Activated CD4-positive, alpha-beta memory T cell treated with anti-CD3 and anti-CD28 coated beads for 36 hours (primary cell): ENCODE results near the gene LMAN1L. TPM values are rescaled to one million over a fixed set of nuclear protein-coding genes. Genes with fewer than 3 reads are reported as not detected.
"Not testable (repeated sequence)": the region's sequence is repeated elsewhere in the genome, so short reads cannot be mapped to it uniquely, and the experiment has no call there.

Experiments used
- CTCF ChIA-PET: fragments of 350-600 bp; sonication (Branson Sonifier 250); formaldehyde crosslinking; loops from one replicate; lab custom pipeline; 2021; ENCODE audit warnings: antibody characterized with exemption, inconsistent platforms; lab: Charles Lee
- POLR2A ChIA-PET: fragments of 350-600 bp; sonication (Branson Sonifier 250); formaldehyde crosslinking; loops from one replicate; lab custom pipeline; 2021; ENCODE audit warnings: antibody characterized with exemption; lab: Charles Lee
- DNase-seq: peaks from one replicate; pipeline ENCODE4 v3.0.0-alpha.2; 2020
- H3K27ac Mint-ChIP-seq: one replicate; pipeline ENCODE4 v1.8.0; 2021; ENCODE audit warnings: mixed read lengths
- H3K27me3 Mint-ChIP-seq: one replicate; pipeline ENCODE4 v1.8.0; 2021; ENCODE audit warnings: mixed read lengths
- H3K36me3 Mint-ChIP-seq: one replicate; pipeline ENCODE4 v1.8.0; 2021; ENCODE audit warnings: mixed read lengths
- H3K4me1 Mint-ChIP-seq: one replicate; pipeline ENCODE4 v1.8.0; 2021; ENCODE audit warnings: low read depth, mixed read lengths
- H3K4me3 Mint-ChIP-seq: one replicate; pipeline ENCODE4 v1.8.0; 2021; ENCODE audit warnings: mild to moderate bottlenecking, mixed read lengths
- H3K9me3 Mint-ChIP-seq: one replicate; pipeline ENCODE4 v1.8.0; 2021; ENCODE audit warnings: mixed read lengths
- intact Hi-C: fragments of 100-400 bp; cut with micrococcal nuclease; formaldehyde crosslinking; loops from one replicate; pipeline ENCODE4 v1.15.1; 2023
- total RNA-seq, 2 experiments: library from RNA; stranded (reverse); gene quantifications; one replicate each; pipeline ENCODE4 v1.2.3, GENCODE V29; 2021

Gene LMAN1L
- total RNA-seq, 2 experiments from 2014 or later, result not detected

- ChIA-PET CTCF (interaction anchor here (1.0 to 22.0 kb wide), 7 partner anchors 11 to 166 kb away, joined by 3 to 1220 read pairs (median 9); partner anchors contain the start of gene CLK3), POLR2A (interaction anchor here (0.6 to 6.4 kb wide), 6 partner anchors 8 to 124 kb away, joined by 3 to 116 read pairs (median 6); partner anchors contain the start of gene FAM219B)
- H3K9me3 Mint-ChIP-seq, result no peaks in the 10 kb centered on the region
- H3K36me3 Mint-ChIP-seq, result peaks cover 38% of the 10 kb centered on the region
- peak; percentile 73 for DNase-seq
- peaks cover 48% of the 10 kb centered on the region for H3K4me1 Mint-ChIP-seq
- peak overlapping the region; percentile 99 for H3K27ac Mint-ChIP-seq
- intact Hi-C loops, result loop anchor here (2.0 to 10.0 kb wide), 5 partner anchors 60 to 788 kb away; partner anchors contain the start of genes COX5A, PML, STOML1 and UBL7
- peak overlapping the region; percentile 90 for H3K4me3 Mint-ChIP-seq
- H3K27me3 Mint-ChIP-seq, result no peaks in the 10 kb centered on the region
Observed at GRCh38 chr15:74782259-74783071, 30.2 kb upstream of the LMAN1L start.

GRCh38 chr15:74783072-74783807 lies 29.4 kb upstream of the LMAN1L start:
- Mint-ChIP-seq H3K27me3 (no peaks in the 10 kb centered on the region), H3K4me3 (peak overlapping the region; percentile 90), H3K36me3 (peaks cover 41% of the 10 kb centered on the region), H3K27ac (peak overlapping the region; percentile 99), H3K9me3 (no peaks in the 10 kb centered on the region), H3K4me1 (peaks cover 48% of the 10 kb centered on the region)
- peak; percentile 58 for DNase-seq
- intact Hi-C loops, result loop anchor here (2.0 to 10.0 kb wide), 5 partner anchors 59 to 788 kb away; partner anchors contain the start of genes COX5A, PML, STOML1 and UBL7
- ChIA-PET POLR2A (interaction anchor here (0.6 to 2.9 kb wide), 11 partner anchors 9 to 168 kb away, joined by 3 to 15 read pairs (median 4); partner anchors contain the start of genes FAM219B and ULK3), CTCF (interaction anchor here (1.1 to 22.0 kb wide), 6 partner anchors 12 to 167 kb away, joined by 3 to 1220 read pairs (median 10); partner anchors contain the start of genes CLK3 and FAM219B)

- no peak for DNase-seq
- peak overlapping the region; percentile 99 for H3K27ac Mint-ChIP-seq
- peak overlapping the region; percentile 90 for H3K4me3 Mint-ChIP-seq
- ChIA-PET POLR2A (interaction anchor here (0.7 to 2.9 kb wide), 11 partner anchors 10 to 173 kb away, joined by 3 to 15 read pairs (median 4); partner anchors contain the start of genes FAM219B, RPP25 and ULK3), CTCF (interaction anchor here (1.1 to 22.0 kb wide), 6 partner anchors 12 to 167 kb away, joined by 3 to 1220 read pairs (median 10); partner anchors contain the start of genes CLK3 and FAM219B)
- H3K36me3 Mint-ChIP-seq, result peaks cover 45% of the 10 kb centered on the region
- intact Hi-C loops, result loop anchor here (2.0 to 10.0 kb wide), 5 partner anchors 59 to 789 kb away; partner anchors contain the start of genes COX5A, PML, STOML1 and UBL7
- H3K9me3 Mint-ChIP-seq, result no peaks in the 10 kb centered on the region
- peaks cover 48% of the 10 kb centered on the region for H3K4me1 Mint-ChIP-seq
- no peaks in the 10 kb centered on the region for H3K27me3 Mint-ChIP-seq
Observed at GRCh38 chr15:74783808-74784175, 28.8 kb upstream of the LMAN1L start.

GRCh38 chr15:74784426-74785193 lies 28.0 kb upstream of the LMAN1L start:
- H3K27ac Mint-ChIP-seq, result peak overlapping the region; percentile 99
- ChIA-PET CTCF (interaction anchor here (0.7 to 22.0 kb wide), 6 partner anchors 9 to 153 kb away, joined by 3 to 1220 read pairs (median 7); partner anchors contain the start of gene FAM219B), POLR2A (interaction anchor here (0.6 to 2.9 kb wide), 13 partner anchors 9 to 172 kb away, joined by 3 to 15 read pairs (median 4); partner anchors contain the start of genes FAM219B, RPP25 and ULK3)
- H3K9me3 Mint-ChIP-seq, result no peaks in the 10 kb centered on the region
- peak; percentile 39 for DNase-seq
- intact Hi-C loops, result loop anchor here (5.0 to 10.0 kb wide), 9 partner anchors 58 to 790 kb away; partner anchors contain the start of genes ARID3B, C15orf39, COX5A and MPI
- H3K36me3 Mint-ChIP-seq, result peaks cover 52% of the 10 kb centered on the region
- no peaks in the 10 kb centered on the region for H3K27me3 Mint-ChIP-seq
- H3K4me3 Mint-ChIP-seq, result peak overlapping the region; percentile 90
- H3K4me1 Mint-ChIP-seq, result peaks cover 46% of the 10 kb centered on the region

- peak; percentile 76 for DNase-seq
Observed at GRCh38 chr15:74785194-74786032, 27.2 kb upstream of the LMAN1L start.

GRCh38 chr15:74786081-74786480 lies 26.6 kb upstream of the LMAN1L start:
- intact Hi-C loops, result loop anchor here (2.0 to 10.0 kb wide), 8 partner anchors 15 to 791 kb away; partner anchors contain the start of genes ARID3B, C15orf39, MPI and PML
- not testable (repeated sequence) for DNase-seq, H3K27me3 Mint-ChIP-seq, H3K9me3 Mint-ChIP-seq
- Mint-ChIP-seq H3K4me3 (peak overlapping the region; percentile 90), H3K27ac (peak overlapping the region; percentile 99), H3K4me1 (peaks cover 44% of the 10 kb centered on the region), H3K36me3 (peaks cover 58% of the 10 kb centered on the region)
- ChIA-PET POLR2A (interaction anchor here (1.1 to 9.4 kb wide), 4 partner anchors 7 to 43 kb away, joined by 3 to 116 read pairs (median 12); partner anchors contain the start of gene CSK), CTCF (interaction anchor here (1.1 to 22.0 kb wide), 3 partner anchors 8 to 61 kb away, joined by 3 to 1220 read pairs (median 1220); partner anchors contain the start of genes CSK and CYP1A1)

More at GRCh38 chr15:74785194-74786032, 27.2 kb upstream of the LMAN1L start:
- Mint-ChIP-seq H3K9me3 (no peaks in the 10 kb centered on the region), H3K4me3 (peak overlapping the region; percentile 90), H3K4me1 (peaks cover 45% of the 10 kb centered on the region), H3K36me3 (peaks cover 57% of the 10 kb centered on the region), H3K27me3 (no peaks in the 10 kb centered on the region), H3K27ac (peak overlapping the region; percentile 99)
- intact Hi-C loops, result loop anchor here (2.0 to 10.0 kb wide), 8 partner anchors 15 to 791 kb away; partner anchors contain the start of genes ARID3B, C15orf39, MPI and PML
- POLR2A ChIA-PET, result interaction anchor here (0.6 to 9.4 kb wide), 8 partner anchors 6 to 57 kb away, joined by 3 to 116 read pairs (median 4); partner anchors contain the start of gene CSK
- CTCF ChIA-PET, result interaction anchor here (0.7 to 22.0 kb wide), 7 partner anchors 8 to 154 kb away, joined by 3 to 1220 read pairs (median 10); partner anchors contain the start of genes CSK and CYP1A1

- Mint-ChIP-seq H3K27me3 (no peaks in the 10 kb centered on the region), H3K9me3 (no peaks in the 10 kb centered on the region), H3K27ac (peak overlapping the region; percentile 99), H3K36me3 (peaks cover 64% of the 10 kb centered on the region), H3K4me3 (peak overlapping the region; percentile 90), H3K4me1 (peaks cover 45% of the 10 kb centered on the region)
- ChIA-PET POLR2A (interaction anchor here (1.0 to 9.4 kb wide), 8 partner anchors 7 to 82 kb away, joined by 3 to 116 read pairs (median 10); partner anchors contain the start of gene CSK), CTCF (interaction anchor here (1.0 to 22.0 kb wide), 17 partner anchors 9 to 241 kb away, joined by 3 to 1220 read pairs (median 5); partner anchors contain the start of genes CSK, CYP1A1, FAM219B and RPP25)
- intact Hi-C loops, result loop anchor here (1.0 to 10.0 kb wide), 9 partner anchors 10 to 792 kb away; partner anchors contain the start of genes ARID3B, C15orf39, MPI and PML
- peak; percentile 42 for DNase-seq
Observed at GRCh38 chr15:74786551-74787165, 26.0 kb upstream of the LMAN1L start.

- DNase-seq, result peak; percentile 97
- Mint-ChIP-seq H3K9me3 (no peaks in the 10 kb centered on the region), H3K4me1 (peaks cover 53% of the 10 kb centered on the region), H3K27me3 (no peaks in the 10 kb centered on the region), H3K36me3 (peaks cover 69% of the 10 kb centered on the region), H3K27ac (peak overlapping the region; percentile 99), H3K4me3 (peak overlapping the region; percentile 90)
- POLR2A ChIA-PET, result interaction anchor here (0.7 to 9.4 kb wide), 12 partner anchors 8 to 151 kb away, joined by 3 to 116 read pairs (median 7); partner anchors contain the start of genes COX5A, CSK, FAM219B and ULK3
- CTCF ChIA-PET, result interaction anchor here (0.5 to 22.0 kb wide), 27 partner anchors 8 to 242 kb away, joined by 3 to 1220 read pairs (median 4); partner anchors contain the start of genes COX5A, CSK, FAM219B and MPI
- intact Hi-C loops, result loop anchor here (1.0 to 10.0 kb wide), 9 partner anchors 9 to 793 kb away; partner anchors contain the start of genes ARID3B, C15orf39, MPI and PML
Observed at GRCh38 chr15:74787251-74788041, 25.2 kb upstream of the LMAN1L start.
